HG03571 (cell line): ENCODE data around the gene PLD3.
"Not testable (repeated sequence)": the region's sequence is repeated elsewhere in the genome, so short reads cannot be mapped to it uniquely, and the experiment has no call there.

Source experiments
- ATAC-seq: cut with Tn5 transposase; IDR thresholded peaks from one replicate; pipeline ENCODE4 v1.9.1; 2021; ENCODE audit not compliant: unreplicated experiment

Gene PLD3

DNA sequence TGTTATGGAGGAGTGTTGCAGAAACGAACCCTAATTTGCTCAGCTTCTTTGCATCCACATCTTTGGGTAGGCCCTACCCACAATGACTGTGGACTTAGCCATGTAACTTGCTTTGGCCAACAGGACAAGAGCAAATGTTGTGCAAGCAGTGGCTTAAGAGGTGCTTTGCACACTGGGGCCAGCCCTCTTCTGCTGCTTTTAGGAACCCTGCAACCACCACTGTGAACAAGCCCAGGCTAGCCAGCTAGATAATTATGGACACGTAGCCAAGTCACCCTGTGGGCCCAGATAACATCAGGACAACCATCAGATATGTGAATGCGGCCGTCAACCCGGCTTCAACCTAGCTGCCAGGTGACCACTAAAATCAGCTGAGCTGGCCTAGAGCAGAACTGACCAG is 17.4 kb upstream of the PLD3 start:
- no peak for ATAC-seq

DNA sequence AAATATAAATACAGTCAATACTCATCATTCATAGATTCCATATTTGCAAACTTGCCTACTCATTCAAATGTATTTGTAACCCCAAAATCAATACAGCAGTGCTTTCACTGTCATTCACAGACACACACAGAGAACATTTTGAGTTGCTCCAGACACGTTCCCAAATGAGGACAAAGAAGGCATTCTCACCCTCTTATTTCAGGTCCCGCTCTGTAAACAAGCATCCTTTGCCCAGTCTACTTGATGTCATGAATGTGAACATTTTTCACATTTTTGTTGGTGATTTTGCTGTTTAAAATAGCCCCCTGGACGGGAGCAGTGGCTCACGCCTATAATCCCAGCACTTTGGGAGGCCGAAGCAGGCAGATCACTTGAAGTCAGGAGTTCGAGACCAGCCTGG is 15.8 kb upstream of the PLD3 start:
- no peak for ATAC-seq

DNA sequence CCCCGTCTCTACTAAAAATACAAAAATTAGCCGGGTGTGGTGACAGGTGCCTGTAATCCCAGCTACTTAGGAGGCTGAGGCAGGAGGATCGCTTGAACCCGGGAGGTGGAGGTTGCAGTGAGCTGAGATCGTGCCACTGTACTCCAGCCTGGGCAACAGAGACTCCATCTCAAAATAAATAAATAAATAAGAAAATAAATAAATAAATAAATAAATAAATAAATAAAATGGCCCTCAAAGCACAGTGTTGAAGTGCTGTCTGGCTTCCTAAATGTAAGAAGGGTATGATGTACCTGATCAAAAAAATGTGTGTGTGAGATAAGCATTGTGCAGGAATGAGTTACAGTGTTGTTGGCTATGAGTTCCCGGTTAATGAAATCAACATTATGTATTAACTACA is 15.4 kb upstream of the PLD3 start:
- ATAC-seq = not testable (repeated sequence)

DNA sequence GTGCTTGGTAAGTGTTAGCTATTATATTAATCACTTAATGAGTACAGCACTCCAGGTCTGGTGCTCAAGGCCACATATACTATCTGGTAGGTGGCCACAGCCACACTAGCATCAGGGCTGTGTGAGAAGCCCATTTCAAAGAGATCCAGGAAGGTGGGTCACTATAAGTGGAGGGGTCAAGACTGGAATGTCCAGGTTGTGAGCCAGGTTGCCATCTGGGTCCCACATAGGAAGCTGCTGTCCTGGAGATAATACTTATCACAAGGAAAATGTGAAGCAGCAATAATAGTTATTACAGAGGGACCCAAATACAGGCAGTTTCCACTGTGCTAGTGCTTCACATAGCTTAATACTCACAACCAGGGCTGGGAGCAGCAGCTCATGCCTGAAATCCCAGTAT is 13.4 kb upstream of the PLD3 start:
- no peak for ATAC-seq

DNA sequence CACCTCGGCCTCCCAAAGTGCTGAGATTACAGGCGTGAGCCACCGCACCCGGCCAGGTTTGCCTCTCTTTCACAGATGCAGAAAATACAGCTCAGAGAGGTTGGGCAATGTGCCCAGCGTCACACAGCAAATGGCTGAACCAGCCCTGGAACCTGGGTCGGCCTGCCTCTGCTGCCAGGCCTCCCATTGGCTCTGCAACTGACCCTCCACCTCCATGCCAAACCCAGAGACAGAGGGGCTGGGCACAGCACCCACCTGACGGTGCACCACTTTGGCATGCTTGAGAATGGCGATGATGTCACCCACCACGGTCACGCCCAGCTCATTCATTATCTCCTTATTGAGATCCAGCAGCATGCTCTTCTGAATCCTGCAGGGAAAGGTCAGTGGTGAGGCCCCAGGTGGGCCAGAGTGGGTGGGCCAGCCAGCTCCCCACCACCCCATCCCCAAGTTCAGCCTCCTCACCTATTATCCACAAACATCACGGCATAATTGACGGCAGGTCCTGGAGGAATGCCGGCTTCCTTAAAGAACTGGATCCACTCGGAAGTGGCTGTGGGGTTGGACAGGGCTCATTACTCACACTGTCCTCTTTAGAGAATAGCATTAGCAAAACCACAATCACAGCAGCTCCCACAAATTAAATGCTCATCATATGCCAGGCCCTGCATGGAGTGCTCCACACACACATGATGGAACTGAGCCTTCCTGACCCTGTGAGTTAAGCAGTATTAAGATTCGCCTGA is 12.5 kb upstream of the PLD3 start:
- ATAC-seq = no peak

DNA sequence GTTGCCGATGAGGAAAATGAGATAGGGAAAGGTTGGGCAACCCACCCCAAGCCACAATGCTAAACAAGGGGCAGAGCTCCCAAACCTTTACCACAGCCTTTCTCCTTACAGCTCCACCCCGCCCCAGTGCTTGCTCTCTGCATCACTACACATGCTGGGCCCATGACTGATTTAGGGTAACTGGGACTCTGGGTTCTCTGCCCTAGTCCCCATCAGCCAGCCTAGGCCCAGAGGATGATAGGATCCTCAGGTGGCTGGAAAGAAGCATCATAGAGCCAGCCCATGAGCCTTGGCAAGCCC is 11.9 kb upstream of the PLD3 start:
- no peak for ATAC-seq

DNA sequence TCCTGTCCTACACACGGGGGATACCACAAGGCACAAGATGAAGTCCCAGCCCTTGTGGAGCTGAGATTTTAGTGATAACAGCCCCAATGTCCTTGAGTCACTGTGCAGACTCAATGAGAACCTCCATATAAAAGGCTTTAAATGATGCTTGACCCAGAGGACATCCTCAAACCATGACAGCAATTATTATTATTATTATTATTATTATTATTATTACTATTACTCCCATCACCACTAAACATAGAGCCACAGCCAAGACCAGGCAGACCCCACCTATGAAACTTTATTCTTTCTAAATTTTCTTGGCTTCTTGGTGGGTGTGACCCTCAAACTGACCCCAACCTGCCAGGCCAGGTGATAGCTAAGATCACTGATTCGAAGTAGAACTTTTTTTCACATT is 11.4 kb upstream of the PLD3 start:
- no peak for ATAC-seq

DNA sequence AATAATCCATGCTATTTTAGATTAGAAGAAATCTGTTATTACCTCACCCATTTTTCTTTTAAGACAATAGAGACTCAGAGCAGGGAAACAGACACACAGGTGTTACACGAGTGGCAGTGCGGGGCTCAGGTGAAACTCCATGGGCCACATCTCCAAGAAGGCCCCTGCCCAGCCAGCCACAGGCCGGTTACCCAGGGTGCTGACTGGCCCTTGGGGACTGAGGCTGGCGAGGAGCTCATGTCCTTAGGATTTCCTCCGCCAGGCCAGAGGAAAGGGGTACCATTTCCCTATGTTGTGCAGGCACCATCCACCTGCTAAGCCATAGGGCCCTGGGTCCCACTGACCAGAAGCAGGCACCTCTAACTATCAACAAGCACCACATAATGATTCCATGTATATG is 10.9 kb upstream of the PLD3 start:
- ATAC-seq = no peak

DNA sequence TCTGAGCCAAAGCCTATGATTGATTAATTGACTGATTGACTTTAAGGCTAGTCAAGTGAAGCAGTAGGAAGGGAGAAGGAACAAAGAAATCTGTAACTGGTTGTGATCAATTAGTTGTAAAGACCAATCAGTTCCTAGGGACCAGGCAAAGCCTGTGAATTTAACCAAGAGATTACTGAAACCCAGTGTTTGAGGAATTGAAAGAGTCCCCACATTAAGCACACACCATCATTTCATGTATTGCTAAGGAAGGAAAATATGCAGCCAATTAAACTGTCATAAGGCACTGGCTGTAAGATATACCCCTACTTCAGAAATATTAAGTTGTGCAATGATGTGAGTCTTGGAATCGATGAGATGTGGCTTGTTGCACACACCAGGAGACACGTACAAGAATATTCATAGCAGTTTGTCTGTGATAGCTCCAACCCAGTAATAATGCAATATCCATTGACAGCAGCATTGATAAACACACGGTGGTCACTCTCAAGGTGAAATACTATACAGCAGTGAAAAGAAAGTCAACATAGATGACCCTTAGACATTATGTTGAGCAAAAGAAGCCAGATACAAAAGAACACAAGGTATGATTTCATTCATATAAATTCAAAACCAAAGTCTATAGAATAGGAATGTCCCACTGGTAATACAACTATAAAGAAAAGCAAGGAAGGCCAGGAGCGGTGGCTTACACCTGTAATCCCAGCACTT is 9.3 kb upstream of the PLD3 start:
- no peak for ATAC-seq

DNA sequence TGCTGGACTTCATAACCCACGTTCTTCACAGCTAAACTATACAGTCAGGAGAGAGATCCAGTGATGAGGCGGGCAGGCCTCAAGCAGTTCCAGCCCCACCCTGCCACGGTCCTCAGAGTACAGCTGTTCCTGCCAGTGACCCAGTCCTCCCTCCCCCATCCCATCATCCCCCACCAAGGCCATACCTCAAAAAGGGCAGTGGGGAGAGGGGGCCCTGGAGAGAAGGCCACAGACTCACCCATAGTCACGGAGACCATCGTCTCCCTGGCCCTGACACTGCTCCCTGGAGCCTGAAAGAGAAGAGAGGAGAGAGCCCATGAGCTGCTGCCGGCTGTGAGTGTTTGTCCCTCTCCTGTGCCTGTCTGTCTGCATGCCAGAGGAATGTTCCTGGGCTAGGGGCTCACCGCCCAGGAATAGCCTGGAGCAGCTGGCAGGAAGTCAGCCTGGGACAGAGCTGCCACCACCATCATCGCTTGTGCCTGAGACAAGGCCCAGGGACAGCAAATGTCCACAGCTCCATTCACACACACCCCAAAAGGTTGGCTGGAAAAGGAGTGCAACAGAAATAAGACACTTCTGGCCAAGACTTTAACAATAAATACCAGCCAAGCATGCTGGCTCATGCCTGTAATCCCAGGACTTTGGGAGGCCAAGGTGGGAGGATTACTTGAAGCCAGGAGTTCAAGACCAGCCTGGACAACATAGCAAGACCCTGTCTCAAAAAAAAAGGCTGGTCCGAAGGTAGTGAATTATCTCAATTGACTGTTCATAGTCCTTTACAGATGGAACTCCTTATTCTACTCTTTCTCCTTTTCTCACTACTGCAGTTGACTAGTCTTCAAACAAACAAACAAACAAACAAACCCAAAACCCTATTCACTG is 6.7 kb upstream of the PLD3 start:
- no peak for ATAC-seq

DNA sequence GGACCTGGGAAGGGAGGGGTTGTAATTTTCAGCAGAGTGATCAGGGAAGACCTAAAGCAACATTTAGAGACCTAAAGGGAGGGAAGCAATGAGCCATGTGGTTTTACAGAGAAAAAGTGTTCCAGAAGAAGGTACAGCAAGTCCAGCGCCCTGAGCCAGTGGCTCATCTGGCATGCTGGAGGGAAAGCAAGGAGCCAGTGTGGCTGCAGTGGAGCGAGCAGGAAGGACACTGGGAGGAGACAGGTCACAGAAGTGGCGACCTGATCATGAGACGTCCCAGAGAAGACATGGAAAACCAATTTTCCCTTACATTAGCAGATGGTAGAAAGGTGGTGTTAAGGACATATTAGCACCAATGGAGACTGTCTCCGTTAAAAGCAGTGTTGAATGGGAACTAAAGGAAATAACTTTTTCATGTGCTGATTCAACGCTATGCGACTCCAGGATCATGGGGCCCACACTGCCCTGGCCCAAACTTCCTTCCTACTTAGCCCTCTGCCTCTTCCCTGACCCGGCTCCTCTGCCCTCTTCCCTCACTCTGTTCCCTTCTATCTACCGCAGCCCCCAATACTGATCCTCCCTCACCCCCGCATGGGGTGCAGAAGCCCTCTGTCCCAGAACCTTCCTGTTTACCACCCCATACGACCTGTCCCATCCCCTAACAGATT is 5.7 kb upstream of the PLD3 start:
- ATAC-seq = no peak

DNA sequence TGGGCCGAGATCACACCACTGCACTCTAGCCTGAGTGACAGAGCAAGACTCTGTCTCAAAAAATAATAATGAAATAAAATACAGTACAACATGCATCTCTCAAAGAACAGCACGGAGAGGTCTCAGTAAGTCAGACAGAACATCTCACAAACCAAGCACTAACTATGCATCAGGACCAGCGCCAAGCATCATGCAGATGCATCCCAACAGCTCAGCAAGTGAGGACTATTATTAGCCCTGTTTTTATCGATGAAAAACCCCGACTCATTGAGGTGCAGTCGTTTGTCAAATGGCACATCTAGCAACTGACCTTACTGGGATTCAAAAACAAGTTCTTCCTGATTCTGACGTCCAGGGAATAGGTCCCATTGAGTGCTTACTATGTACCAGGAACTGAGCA is 4.1 kb upstream of the PLD3 start:
- ATAC-seq = no peak

DNA sequence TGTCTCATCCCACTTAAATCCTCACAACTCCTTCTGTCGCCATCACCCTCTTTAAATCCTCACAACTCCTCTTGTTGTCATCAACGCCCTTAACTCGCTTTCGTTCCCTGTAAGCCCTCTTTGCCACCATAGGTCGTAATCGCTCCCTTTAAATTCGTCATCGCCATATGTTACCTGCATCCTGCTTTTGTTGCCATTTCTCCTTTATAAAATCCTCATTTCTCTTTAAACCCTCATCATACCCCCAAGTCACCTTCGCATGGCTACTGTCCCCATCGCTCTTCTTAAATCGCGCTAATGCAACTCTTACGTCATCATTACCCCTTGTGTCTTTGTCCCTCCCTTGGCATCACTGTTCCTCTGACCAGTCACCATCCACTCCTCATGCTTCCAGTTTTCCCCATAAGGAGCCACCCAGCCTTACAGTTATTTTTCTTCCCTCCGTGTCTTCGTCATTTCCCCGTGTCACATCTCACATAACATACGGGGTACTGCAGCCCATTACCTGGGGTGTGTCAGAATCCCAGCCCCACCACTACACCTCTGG is 539 bp downstream of the PLD3 start:
- no peak for ATAC-seq

DNA sequence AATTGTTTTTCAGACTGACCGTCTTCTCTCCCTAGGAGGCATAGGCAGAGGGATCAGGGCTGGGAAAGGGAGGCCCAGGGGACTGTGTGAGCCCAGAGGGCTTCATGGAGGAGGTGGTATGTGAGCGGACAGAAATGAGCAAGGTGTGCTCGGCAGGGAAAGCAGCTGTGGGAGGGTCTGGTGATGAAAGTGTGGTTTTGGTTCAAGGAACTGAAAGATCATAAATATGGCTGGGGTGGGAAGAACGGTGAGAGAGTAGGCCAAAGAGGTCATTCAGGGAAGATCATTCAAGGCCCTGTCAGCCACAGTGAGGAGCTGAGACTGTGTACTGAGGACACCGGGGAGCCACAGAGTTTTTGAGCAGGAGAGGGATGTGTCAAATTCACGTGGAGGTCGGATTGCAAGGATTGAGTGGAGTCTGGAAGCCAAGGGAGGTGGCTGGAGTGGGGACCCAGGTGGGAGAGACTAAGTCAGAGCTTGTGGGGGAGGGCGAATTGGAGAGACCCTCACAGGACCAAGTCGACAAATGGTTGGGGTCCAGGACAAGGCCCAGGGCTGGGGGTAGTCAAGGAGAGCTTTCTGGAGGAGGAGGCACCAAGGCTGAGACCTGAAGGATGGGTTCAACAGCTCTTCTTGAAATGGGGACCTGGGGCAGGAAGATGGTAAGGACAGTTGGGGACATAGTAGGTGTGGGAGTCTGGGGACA is 7.6 kb downstream of the PLD3 start:
- no peak for ATAC-seq

DNA sequence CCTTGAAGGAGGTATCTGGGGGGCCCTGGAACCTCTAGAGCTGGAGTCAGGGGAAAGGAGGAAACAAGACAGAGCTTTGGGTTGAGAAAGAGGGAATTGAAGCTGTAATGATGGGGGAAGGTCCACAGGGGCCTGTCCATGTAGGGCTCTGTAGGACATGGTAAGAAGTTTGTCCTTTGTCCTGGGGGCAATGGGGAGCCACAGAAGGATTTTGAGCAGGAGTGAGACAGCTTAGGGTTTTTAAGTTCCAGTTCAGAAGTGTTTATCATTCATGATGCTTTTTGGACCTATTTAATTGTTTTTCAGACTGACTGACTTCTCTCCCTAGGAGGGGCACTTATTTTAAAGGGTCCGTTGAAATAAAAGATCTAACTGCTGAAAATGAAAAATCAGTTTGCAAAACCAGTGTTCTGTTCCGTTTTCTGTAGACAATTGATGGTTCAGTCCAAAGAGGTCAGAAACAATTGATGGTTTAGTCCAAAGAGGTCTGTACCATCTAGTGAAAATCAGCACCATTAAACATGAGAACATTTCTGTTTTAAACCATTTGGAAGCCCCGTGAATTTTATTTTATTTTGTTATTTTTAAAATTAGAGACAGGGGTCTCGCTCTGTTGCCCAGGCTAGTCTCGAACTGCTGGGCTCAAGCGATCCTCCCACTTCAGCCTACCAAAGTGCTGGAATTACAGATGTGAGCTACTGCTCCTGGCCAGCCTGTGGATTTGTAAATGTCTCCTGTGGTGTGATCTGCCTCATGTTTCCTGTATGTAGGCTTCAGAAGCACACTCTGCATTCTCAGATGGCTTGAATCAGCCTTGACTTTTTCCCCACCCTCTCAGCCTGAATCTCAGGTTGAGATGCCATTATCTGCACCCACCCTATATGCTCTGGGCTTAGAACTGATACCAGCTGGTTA is 8.4 kb downstream of the PLD3 start:
- no peak for ATAC-seq

DNA sequence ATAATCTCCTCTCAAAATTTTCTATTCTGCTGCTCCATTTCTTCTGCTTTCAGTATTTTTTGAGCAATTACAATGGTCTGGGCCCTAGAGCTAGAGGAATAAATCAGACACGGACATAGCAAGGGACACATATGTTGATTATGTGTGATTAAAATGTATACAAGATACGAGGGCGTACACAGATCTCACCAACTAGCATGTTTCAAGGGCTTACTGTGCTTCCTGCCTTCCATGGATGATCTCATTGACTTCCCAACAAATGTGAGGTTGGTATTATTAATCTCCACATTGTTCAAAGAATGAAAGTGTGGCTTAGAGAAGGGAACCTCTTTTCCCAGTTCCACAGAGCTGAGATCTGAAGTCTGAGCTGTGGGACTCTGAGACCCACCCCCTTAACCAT is 9.1 kb downstream of the PLD3 start:
- no peak for ATAC-seq

DNA sequence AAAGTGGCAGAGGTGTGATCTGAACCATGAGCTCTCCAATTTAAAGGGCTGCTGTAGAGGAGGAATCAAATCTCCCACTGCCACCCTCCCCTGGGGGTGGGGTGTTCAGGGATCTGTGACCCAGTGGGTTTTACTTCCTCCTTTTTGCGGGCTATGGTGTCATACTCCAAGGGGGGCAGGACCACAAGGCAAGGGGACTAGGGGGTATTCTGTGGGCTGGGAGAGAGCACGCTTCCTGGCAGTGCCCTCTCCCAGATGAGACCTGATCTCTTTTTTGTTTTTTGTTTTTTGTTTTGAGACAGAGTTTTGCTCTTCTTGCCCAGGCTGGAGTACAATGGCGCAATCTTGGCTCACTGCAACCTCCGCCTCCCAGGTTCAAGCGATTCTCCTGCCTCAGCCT is 10.3 kb downstream of the PLD3 start:
- no peak for ATAC-seq

DNA sequence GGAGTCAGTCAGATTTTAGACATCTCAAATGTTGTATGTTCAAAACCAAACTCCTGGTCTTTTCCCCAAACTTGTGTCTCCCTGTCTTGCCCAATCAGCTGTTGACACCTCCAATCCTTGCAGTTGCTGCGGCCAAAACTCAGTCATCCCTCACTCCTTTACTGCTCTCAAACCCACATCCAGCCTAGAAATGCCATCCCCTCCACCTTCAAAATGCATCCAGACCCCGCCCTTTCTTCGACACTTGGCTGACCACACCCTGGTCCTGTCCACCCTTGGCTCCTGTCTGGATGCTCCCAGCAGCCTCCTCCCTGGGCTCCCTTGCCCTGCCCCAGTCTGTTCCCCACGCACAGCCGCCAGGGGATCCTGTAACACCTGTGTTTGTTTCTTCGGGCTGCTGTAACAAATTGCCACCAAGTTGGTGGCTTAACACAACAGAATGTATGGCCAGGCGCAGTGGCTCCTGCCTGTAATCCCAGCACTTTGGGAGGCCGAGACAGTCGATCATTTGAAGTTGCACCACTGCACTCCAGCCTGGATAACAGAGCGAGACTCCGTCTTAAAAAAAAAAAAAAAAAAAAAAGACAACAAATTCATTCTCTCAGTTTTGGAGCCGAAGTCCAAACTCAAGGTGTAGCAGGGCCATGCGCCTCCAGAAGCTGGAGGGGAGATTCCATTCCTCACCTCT is 11.7 kb downstream of the PLD3 start:
- no peak for ATAC-seq

DNA sequence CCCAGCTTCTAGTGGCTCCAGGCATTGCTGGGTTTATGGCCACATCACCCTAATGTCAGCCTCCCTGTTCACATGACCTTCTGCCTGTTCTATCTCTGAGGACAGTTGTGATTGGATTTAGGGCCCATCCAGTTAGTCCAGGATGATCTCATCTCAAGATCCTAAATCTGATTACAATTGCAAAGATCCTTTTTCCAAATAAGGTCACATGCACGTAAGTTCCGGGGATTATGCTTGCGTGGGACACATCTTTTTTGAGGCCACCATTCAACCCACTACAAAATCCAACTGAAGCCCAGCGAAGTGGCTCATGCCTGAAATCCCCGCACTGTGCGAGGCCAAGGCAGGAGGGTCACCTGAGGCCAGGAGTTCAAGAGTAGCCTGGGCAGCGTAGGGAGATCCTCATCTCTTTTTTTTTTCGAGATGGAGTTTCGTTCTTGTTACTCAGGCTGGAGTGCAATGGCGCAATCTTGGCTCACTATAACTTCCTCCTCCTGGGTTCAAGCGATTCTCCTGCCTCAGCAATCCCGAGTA is 12.3 kb downstream of the PLD3 start:
- no peak for ATAC-seq
